Uterus (tissue), 2 donors: ENCODE results near the gene KIF26A.

Experiments used
- POLR2A ChIP-seq, 2 donors: fragments of 450-650 bp; IDR thresholded peaks; one replicate each; pipeline ENCODE4 v1.6.1; 2016; ENCODE audit warnings: antibody characterized with exemption in 2 of 2, mild to moderate bottlenecking in 1 of 2, moderate library complexity in 1 of 2
- TF ChIP-seq, protein P1 (sequence below), 4 experiments: fragments of 200-600 bp in 2 of 4; fragments of 450-650 bp in 2 of 4; sonication (generic) in 2 of 4; IDR thresholded peaks; one replicate each; pipeline ENCODE4 v1.5.1; 2016 to 2019; ENCODE audit warnings: antibody characterized with exemption in 4 of 4, mild to moderate bottlenecking in 2 of 4, moderate library complexity in 1 of 4

DNA sequence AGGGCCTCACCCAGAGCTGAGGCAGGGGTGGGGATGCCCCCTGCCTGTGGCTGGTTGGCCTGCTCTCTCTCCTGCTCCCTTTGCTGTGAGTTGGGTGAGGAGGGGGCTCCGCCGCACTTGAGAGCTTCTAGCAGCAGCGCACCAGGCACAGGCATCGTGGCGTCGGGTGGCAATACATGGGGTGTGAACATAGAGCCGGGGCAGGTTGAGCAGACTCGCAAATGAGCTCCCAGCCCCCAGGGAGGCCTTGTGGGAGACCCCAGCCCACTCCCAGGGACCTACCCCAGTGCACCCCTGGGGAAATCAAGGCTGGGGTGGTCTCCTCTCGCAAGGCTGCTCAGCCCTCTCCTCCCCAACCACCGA lies 54.5 kb downstream of the KIF26A start:
- no peak for TF ChIP-seq POLR2A (IDR thresholded peaks at IDR 0.05)
- TF ChIP-seq, protein P1, sequence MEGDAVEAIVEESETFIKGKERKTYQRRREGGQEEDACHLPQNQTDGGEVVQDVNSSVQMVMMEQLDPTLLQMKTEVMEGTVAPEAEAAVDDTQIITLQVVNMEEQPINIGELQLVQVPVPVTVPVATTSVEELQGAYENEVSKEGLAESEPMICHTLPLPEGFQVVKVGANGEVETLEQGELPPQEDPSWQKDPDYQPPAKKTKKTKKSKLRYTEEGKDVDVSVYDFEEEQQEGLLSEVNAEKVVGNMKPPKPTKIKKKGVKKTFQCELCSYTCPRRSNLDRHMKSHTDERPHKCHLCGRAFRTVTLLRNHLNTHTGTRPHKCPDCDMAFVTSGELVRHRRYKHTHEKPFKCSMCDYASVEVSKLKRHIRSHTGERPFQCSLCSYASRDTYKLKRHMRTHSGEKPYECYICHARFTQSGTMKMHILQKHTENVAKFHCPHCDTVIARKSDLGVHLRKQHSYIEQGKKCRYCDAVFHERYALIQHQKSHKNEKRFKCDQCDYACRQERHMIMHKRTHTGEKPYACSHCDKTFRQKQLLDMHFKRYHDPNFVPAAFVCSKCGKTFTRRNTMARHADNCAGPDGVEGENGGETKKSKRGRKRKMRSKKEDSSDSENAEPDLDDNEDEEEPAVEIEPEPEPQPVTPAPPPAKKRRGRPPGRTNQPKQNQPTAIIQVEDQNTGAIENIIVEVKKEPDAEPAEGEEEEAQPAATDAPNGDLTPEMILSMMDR (IDR thresholded peaks at IDR 0.05), result no peak
